ENCODE results near the gene SUSD2.
"Not testable (repeated sequence)": the region's sequence is repeated elsewhere in the genome, so short reads cannot be mapped to it uniquely, and the experiment has no call there.

The SUSD2 gene

GRCh38 chr22:24207264-24208011, 26.2 kb downstream of the SUSD2 start:
- DNase-seq (ENCODE audit: extremely low read depth, low read depth) = no peak
- 0 out of 2 replicates have a peak overlapping the region, but pooled peaks have one; percentile 3 for H3K4me3 ChIP-seq (replicated peaks; ENCODE audit: low read depth, low read length)
- no peak for TF ChIP-seq CTCF (IDR thresholded peaks at IDR 0.05; ENCODE audit: low read depth, low read length, missing control alignments)

DNA sequence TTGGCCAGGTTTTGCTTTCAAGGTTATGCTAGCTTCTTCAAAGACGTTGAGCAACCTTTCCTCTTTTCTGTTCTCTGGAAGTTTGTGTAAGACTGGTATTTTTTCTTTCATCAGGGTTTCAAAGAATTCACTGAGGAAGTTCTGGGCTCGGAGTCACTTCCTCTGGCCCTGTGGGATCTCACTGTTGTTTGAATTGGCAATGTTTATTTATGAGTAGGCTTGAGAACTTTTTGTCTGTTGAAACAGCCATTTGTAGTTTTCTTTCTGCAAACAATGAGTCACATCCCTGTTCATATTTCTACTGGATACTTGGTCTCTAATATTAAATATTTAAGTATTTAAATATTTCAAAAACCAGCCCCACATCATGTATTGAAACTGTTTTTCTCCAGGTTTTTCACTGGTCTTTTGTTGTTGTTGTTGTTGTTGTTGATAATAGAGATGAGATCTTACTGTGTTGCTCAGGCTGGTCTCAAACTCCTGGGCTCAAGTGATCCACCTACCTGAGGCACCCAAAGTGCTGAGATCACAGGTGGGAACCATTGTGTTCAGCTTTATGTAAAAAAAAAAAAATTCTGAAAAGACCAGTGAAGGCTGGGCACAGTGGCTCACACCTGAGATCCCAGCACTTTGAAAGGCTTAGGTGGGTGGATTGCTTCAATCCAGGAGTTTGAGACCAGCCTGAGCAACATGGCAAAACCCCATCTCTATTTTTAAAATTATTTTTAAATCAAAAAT, 26.9 kb downstream of the SUSD2 start:
- no peak overlapping the region for H3K4me3 ChIP-seq (replicated peaks; ENCODE audit: low read depth, low read length)
- TF ChIP-seq CTCF (IDR thresholded peaks at IDR 0.05; ENCODE audit: low read depth, low read length, missing control alignments) = no peak
- peak; percentile 48 for DNase-seq (ENCODE audit: extremely low read depth, low read depth)

GRCh38 chr22:24209016-24209415, 27.7 kb downstream of the SUSD2 start:
- H3K4me3 ChIP-seq (replicated peaks; ENCODE audit: low read depth, low read length) = no peak overlapping the region
- no peak for TF ChIP-seq CTCF (IDR thresholded peaks at IDR 0.05; ENCODE audit: low read depth, low read length, missing control alignments)
- no peak for DNase-seq (ENCODE audit: extremely low read depth, low read depth)

- no peak overlapping the region for H3K4me3 ChIP-seq (replicated peaks; ENCODE audit: low read depth, low read length)
- DNase-seq (ENCODE audit: extremely low read depth, low read depth) = no peak
- TF ChIP-seq CTCF (IDR thresholded peaks at IDR 0.05; ENCODE audit: low read depth, low read length, missing control alignments) = no peak
Measured at GRCh38 chr22:24209687-24210086, 28.4 kb downstream of the SUSD2 start.

DNA sequence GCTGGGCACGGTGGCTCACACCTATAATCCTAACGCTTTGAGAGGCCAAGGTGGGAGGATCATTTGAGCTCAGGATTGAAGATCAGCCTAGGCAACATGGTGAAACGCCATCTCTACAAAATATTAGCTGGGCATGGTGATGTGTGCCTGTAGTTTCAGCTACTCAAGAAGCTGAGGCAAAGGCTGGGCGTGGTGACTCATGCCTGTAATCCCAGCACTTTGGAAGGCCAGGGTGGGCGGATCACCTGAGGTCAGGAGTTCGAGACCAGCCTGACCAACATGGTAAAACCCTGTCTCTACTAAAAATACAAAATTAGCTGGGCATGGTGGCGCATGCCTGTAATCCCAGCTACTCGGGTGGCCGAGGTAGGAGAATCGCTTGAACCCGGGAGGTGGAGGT, 29.1 kb downstream of the SUSD2 start:
- not testable (repeated sequence) for H3K4me3 ChIP-seq (replicated peaks; ENCODE audit: low read depth, low read length); DNase-seq (ENCODE audit: extremely low read depth, low read depth)

GRCh38 chr22:24211716-24212115, 30.4 kb downstream of the SUSD2 start:
- not testable (repeated sequence) for DNase-seq (ENCODE audit: extremely low read depth, low read depth); H3K4me3 ChIP-seq (replicated peaks; ENCODE audit: low read depth, low read length)

DNA sequence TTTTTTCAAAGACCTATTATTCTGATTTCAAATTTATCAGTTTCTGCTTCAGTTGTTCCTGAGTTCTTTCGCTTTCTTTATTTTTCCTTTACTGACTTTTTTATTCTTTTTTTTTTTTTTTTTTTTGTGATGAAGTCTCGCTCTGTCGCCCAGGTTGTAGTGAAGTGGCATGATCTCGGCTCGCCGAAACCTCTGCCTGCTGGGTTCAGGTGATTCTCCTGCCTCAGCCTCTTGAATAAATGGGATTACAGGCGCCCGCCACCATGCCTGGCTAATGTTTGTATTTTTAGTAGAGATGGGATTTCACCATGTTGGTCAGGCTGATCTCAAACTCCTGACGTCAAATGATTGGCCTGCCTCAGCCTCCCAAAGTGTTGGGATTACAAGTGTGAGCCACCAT, 31.8 kb downstream of the SUSD2 start:
- H3K4me3 ChIP-seq (replicated peaks; ENCODE audit: low read depth, low read length); DNase-seq (ENCODE audit: extremely low read depth, low read depth): not testable (repeated sequence)

DNA sequence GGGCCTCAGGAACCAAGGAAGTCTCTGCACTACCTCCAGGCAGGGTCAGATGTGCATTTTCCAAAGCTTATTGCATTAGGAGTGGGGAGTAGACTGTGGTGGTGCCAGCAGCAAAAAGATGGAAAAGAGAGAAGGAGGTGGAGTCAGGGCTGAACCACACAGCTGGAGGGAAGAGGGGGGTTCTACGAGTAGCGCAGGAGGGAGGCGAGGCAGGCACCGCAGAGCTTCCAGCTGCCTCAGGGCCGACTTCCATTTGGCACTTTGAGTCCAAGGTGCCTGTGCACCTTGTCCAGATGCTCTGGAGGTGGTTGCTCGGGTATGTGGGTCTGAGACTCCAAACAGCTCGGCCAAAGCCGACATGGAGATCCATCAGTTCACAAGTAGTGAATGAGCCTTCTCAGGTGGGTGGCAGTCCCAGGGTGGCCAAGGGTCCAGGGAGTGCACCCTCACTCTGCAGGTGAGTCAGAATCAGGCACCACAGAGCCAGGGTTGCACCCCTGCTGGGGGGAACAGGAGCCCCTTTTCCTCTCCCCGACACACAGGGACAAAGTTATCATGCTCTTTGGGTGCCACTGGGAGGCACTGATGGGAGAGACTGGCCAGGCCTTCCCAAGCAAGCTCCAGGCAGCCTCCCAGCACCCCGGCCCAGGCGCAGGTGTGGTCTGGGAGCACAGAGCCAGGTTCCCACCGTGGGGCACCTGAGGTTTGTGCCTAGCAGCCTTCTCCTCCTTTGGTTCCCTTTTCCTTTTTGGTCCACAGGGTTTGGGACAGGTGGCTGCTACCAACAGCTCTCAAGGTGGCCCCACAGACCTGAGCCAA, 33.4 kb downstream of the SUSD2 start:
- H3K4me3 ChIP-seq (replicated peaks; ENCODE audit: low read depth, low read length) = no peak overlapping the region
- no peak for TF ChIP-seq CTCF (IDR thresholded peaks at IDR 0.05; ENCODE audit: low read depth, low read length, missing control alignments)
- no peak for DNase-seq (ENCODE audit: extremely low read depth, low read depth)

All from HFF-Myc (cell line).